Endothelial cell of umbilical vein (primary cell): ENCODE measurements around the gene SLC26A2. TPM values are rescaled to one million over a fixed set of nuclear protein-coding genes. Genes with fewer than 3 reads are reported as not detected.

Experiments
- BruUV-seq: library from RNA; stranded (reverse); fragments of 400-500 nt; replicated peaks from 2 replicates; lab custom pipeline; 2021; lab: Mats Ljungman, UMichigan
- CTCF ChIA-PET: fragments of 300-600, 350-600 bp; sonication (Branson Sonifier 250); formaldehyde crosslinking; loops from one replicate; lab custom pipeline; 2021; ENCODE audit warnings: antibody characterized with exemption, inconsistent platforms; lab: Charles Lee
- POLR2A ChIA-PET: fragments of 300-600, 350-600 bp; sonication (Branson Sonifier 250); formaldehyde crosslinking; loops from one replicate; lab custom pipeline; 2021; ENCODE audit warnings: antibody characterized with exemption, inconsistent platforms; lab: Charles Lee
- DNase-seq: peaks from one replicate; pipeline ENCODE4 v3.0.0-alpha.2; 2011; ENCODE audit warnings: low read depth, low spot score
- FAIRE-seq: peaks from 2 replicates; lab custom pipeline; 2011; peaks lifted over from hg19 to GRCh38; lab: Jason Lieb, UNC
- H2AFZ ChIP-seq: 2 replicates; pipeline ENCODE4 v1.6.0; 2012; ENCODE audit warnings: low read depth, low read length, control low read depth, inconsistent platforms
- H3K27ac ChIP-seq: 2 replicates; pipeline ENCODE4 v1.5.1; 2011; ENCODE audit warnings: low read depth, mild to moderate bottlenecking, control low read depth, low read length, moderate library complexity; ENCODE audit not compliant: insufficient read depth
- H3K27me3 ChIP-seq, 2 experiments: 2 replicates each; pipeline versions ENCODE4 v1.6.0 to v1.6.1; 2011; ENCODE audit warnings: low read length in 2 of 2, mixed read lengths in 1 of 2; ENCODE audit not compliant: control insufficient read depth in 2 of 2, insufficient read depth in 2 of 2
- H3K36me3 ChIP-seq, 2 experiments: 2 replicates in 1 of 2; 3 replicates in 1 of 2; pipeline ENCODE4 v1.5.1; 2011; ENCODE audit warnings: low read length in 2 of 2, mild to moderate bottlenecking in 1 of 2, moderate library complexity in 1 of 2; ENCODE audit not compliant: control insufficient read depth in 2 of 2, insufficient read depth in 2 of 2; ENCODE audit errors: extremely low read depth in 1 of 2
- H3K4me1 ChIP-seq: 3 replicates; pipeline ENCODE4 v1.5.1; 2011; ENCODE audit warnings: mild to moderate bottlenecking, low read length; ENCODE audit not compliant: control insufficient read depth, insufficient read depth; ENCODE audit errors: extremely low read depth
- H3K4me2 ChIP-seq: 2 replicates; pipeline ENCODE4 v1.6.1; 2011; ENCODE audit warnings: low read length, control low read depth, mixed read lengths; ENCODE audit not compliant: insufficient read depth
- H3K4me3 ChIP-seq, 3 experiments: fragments of 200-600 bp in 1 of 3; sonication (generic), shearing (Covaris generic) in 1 of 3; replicated peaks in 1 of 3; 2 replicates each; pipeline ENCODE4 v1.5.1; 2011 to 2016; ENCODE audit warnings: control low read depth in 3 of 3, low read length in 3 of 3, mild to moderate bottlenecking in 2 of 3, inconsistent platforms in 1 of 3, low read depth in 1 of 3, moderate library complexity in 1 of 3; ENCODE audit not compliant: insufficient read depth in 1 of 3
- H3K79me2 ChIP-seq: 2 replicates; pipeline ENCODE4 v1.6.0; 2012; ENCODE audit warnings: low read length, inconsistent platforms; ENCODE audit not compliant: control insufficient read depth, insufficient read depth
- H3K9ac ChIP-seq: replicated peaks from 2 replicates; pipeline ENCODE3; 2011; ENCODE audit warnings: low read length, control low read depth; ENCODE audit not compliant: insufficient read depth; ENCODE audit errors: extremely low read depth
- H3K9me1 ChIP-seq: replicated peaks from 3 replicates; pipeline ENCODE4 v1.6.0; 2011; ENCODE audit warnings: mild to moderate bottlenecking, low read length; ENCODE audit not compliant: control insufficient read depth, insufficient read depth; ENCODE audit errors: extremely low read depth
- H3K9me3 ChIP-seq: replicated peaks from 2 replicates; pipeline ENCODE4 v1.5.1; 2012; ENCODE audit warnings: low read length, inconsistent platforms; ENCODE audit not compliant: control insufficient read depth, insufficient read depth
- H4K20me1 ChIP-seq: replicated peaks from 2 replicates; pipeline ENCODE3; 2011; ENCODE audit warnings: mild to moderate bottlenecking, low read length; ENCODE audit not compliant: control insufficient read depth, insufficient read depth; ENCODE audit errors: extremely low read depth
- CTCF ChIP-seq, 2 donors: IDR thresholded peaks; 1 replicate in 1 of 2; 2 replicates in 1 of 2; pipeline ENCODE4 v1.5.1; 2011; ENCODE audit warnings: low read length in 2 of 2, mild to moderate bottlenecking in 2 of 2, moderate library complexity in 2 of 2, control low read depth in 1 of 2, inconsistent platforms in 1 of 2, low read depth in 1 of 2; ENCODE audit not compliant: insufficient read depth in 1 of 2; ENCODE audit errors: extremely low read depth in 1 of 2
- EZH2 ChIP-seq: IDR thresholded peaks from 2 replicates; pipeline ENCODE4 v1.6.1; 2012; ENCODE audit warnings: borderline replicate concordance, low read depth, mild to moderate bottlenecking, moderate library complexity, low read length, inconsistent platforms; ENCODE audit not compliant: severe bottlenecking
- FOS ChIP-seq: IDR thresholded peaks from 2 replicates; pipeline ENCODE4 v1.6.1; 2011; ENCODE audit warnings: mild to moderate bottlenecking, low read length, moderate library complexity, borderline replicate concordance; ENCODE audit not compliant: insufficient read depth
- GATA2 ChIP-seq: IDR thresholded peaks from 2 replicates; pipeline ENCODE4 v1.7.0; 2011; ENCODE audit warnings: low read depth, mild to moderate bottlenecking, moderate library complexity, mixed read lengths, low read length; ENCODE audit not compliant: insufficient read length, insufficient read depth
- JUN ChIP-seq: IDR thresholded peaks from 2 replicates; pipeline ENCODE4 v1.6.1; 2011; ENCODE audit warnings: borderline replicate concordance, low read depth; ENCODE audit not compliant: insufficient read length, insufficient read depth
- MAX ChIP-seq: IDR thresholded peaks from 2 replicates; pipeline ENCODE4 v1.6.1; 2011; ENCODE audit not compliant: insufficient read depth, insufficient read length
- MYC ChIP-seq: IDR thresholded peaks from one replicate; pipeline ENCODE4 v1.6.1; 2011; ENCODE audit warnings: mild to moderate bottlenecking, low read depth, low read length
- POLR2A ChIP-seq: IDR thresholded peaks from 2 replicates; pipeline ENCODE4 v1.6.1; 2012; ENCODE audit warnings: low read depth, mild to moderate bottlenecking, control low read depth, low read length
- POLR2AphosphoS5 ChIP-seq: IDR thresholded peaks from 2 replicates; pipeline ENCODE4 v1.6.1; 2012; ENCODE audit warnings: low read depth, mild to moderate bottlenecking, control low read depth, low read length, moderate library complexity; ENCODE audit not compliant: insufficient read depth
- dilution Hi-C: fragments of 300-500 bp; cut with MboI; formaldehyde crosslinking; loops from one replicate; pipeline ENCODE4 v1.15.0; 2019; ENCODE audit warnings: low sequenced_read_pairs; ENCODE audit not compliant: extremely low pct_ligation_motif_present
- intact Hi-C: fragments of 100-400 bp; cut with micrococcal nuclease; formaldehyde crosslinking; loops from one replicate; pipeline ENCODE4 v1.10.0; 2022
- polyA plus RNA-seq, 4 experiments: library from polyadenylated mRNA; depleted of rRNA in 3 of 4; stranded (reverse) in 3 of 4; unstranded in 1 of 4; fragments of >200 nt; gene quantifications; 2 replicates each; pipeline versions ENCODE4 v1.2.1 to v1.2.3, GENCODE V29; 2011 to 2012; ENCODE audit warnings: missing spikeins in 1 of 4
- total RNA-seq: library from RNA; stranded (reverse); gene quantifications from 2 replicates; pipeline ENCODE4 v1.2.3, GENCODE V29; 2021

SLC26A2 gene
- total and polyA plus RNA-seq, 2 donors (not counting 3 experiments of a cell fraction or from before 2014, with no cell fraction given): 5.9 to 16.8 TPM

- ChIA-PET CTCF (interaction anchor here (3.0 to 3.9 kb wide), 2 partner anchors 11 to 17 kb away, joined by 12 to 16 read pairs; no protein-coding TSS in a partner anchor), POLR2A (no interaction called here)
- dilution Hi-C loops: no loop called here
These were observed 45.8 kb downstream of the SLC26A2 start for GRCh38 chr5:150006318-150006717.

More at GRCh38 chr5:150006318-150006717, 45.8 kb downstream of the SLC26A2 start:
- peaks cover 47% of the 10 kb centered on the region for H3K79me2 ChIP-seq
- peaks cover 14 to 23% of the 10 kb centered on the region in 2 experiments for H3K36me3 ChIP-seq
- peaks cover 14% of the 10 kb centered on the region for H3K4me1 ChIP-seq
- H3K9me1 ChIP-seq: no peaks in the 10 kb centered on the region
- FAIRE-seq (no peak), DNase-seq (no peak)
- H3K27me3 ChIP-seq: no peaks in the 10 kb centered on the region
- no peak overlapping the region for H2AFZ ChIP-seq
- intact Hi-C loops: no loop called here
- peaks cover 4% of the 10 kb centered on the region for H4K20me1 ChIP-seq
- no peak overlapping the region for H3K4me3 ChIP-seq
- H3K27ac ChIP-seq: no peak overlapping the region
- no peaks in the 10 kb centered on the region for H3K9me3 ChIP-seq
- no peak for TF ChIP-seq MAX
- TF ChIP-seq FOS: no peak
- TF ChIP-seq POLR2AphosphoS5: no peak
- TF ChIP-seq CTCF (IDR thresholded peaks at IDR 0.05; ENCODE audit: extremely low read depth in 1 of 2, insufficient read depth in 1 of 2, low read depth in 1 of 2, low read length in 2 of 2): no peak
- no peak for TF ChIP-seq MYC
- no peak for TF ChIP-seq POLR2A
- TF ChIP-seq GATA2: no peak
- TF ChIP-seq JUN: no peak
- TF ChIP-seq EZH2: no peak
- no peak overlapping the region for H3K9ac ChIP-seq
- BruUV-seq: no TSS peak
- no peak overlapping the region for H3K4me2 ChIP-seq
